Skeletal muscle tissue (tissue), 4 donors: ENCODE data around the gene PAFAH2. TPM values are rescaled to one million over a fixed set of nuclear protein-coding genes. Genes with fewer than 3 reads are reported as not detected.

Experiments
- H3K27ac ChIP-seq: one replicate; pipeline ENCODE4 v1.7.0; 2013; ENCODE audit warnings: mild to moderate bottlenecking, low read depth, low read length, inconsistent platforms
- H3K27me3 ChIP-seq, 3 donors: one replicate each; pipeline ENCODE4 v1.7.0; 2013; ENCODE audit warnings: low read length in 3 of 3; ENCODE audit not compliant: control insufficient read depth in 3 of 3, insufficient read depth in 3 of 3
- H3K36me3 ChIP-seq, 3 donors: one replicate each; pipeline ENCODE4 v1.7.0; 2013; ENCODE audit warnings: low read length in 3 of 3; ENCODE audit not compliant: control insufficient read depth in 3 of 3, insufficient read depth in 3 of 3
- H3K4me1 ChIP-seq, 3 donors: one replicate each; pipeline ENCODE4 v1.7.0; 2013; ENCODE audit warnings: low read length in 3 of 3, mild to moderate bottlenecking in 3 of 3; ENCODE audit not compliant: control insufficient read depth in 3 of 3, insufficient read depth in 3 of 3
- H3K4me3 ChIP-seq, 3 donors: one replicate each; pipeline ENCODE4 v1.7.0; 2013; ENCODE audit warnings: low read length in 3 of 3
- H3K9ac ChIP-seq, 3 donors: one replicate each; pipeline ENCODE4 v1.7.0; 2013; ENCODE audit warnings: low read length in 3 of 3, mild to moderate bottlenecking in 3 of 3, moderate library complexity in 2 of 3, low read depth in 1 of 3
- H3K9me3 ChIP-seq, 3 donors: one replicate each; pipeline ENCODE4 v1.7.0; 2013; ENCODE audit warnings: low read length in 3 of 3; ENCODE audit not compliant: control insufficient read depth in 3 of 3
- total RNA-seq: library from RNA; depleted of rRNA; stranded (reverse); fragments of >200 nt; gene quantifications from one replicate; pipeline ENCODE4 v1.2.3, GENCODE V29; 2014
- donor health status: Osteomylitis.

PAFAH2 gene
- total RNA-seq, 1 donor from 2014 or later: 33.9 TPM

DNA sequence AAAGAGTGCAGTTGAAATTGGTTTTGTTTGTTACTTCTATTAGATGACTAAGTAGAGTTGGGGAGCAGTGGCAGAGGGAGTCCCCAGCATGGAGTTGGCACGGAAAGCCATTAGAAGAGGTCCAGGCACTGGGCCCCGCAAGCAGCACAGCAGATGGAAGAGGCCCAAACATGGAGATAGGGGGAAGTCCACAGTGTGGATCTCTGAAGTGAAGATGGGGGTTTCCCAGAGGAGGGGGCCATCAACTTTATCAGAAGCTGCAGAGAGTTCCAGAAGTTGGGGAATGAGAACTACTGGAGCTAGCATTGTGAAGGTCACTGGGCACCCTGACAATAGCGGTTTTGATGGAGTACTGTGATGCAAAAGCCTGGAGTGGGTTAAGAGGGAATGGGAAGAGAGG, 30.6 kb downstream of the PAFAH2 start:
- peaks cover 31 to 49% (median 41%) of the 10 kb centered on the region in 3 donors for H3K36me3 ChIP-seq
- H3K27ac ChIP-seq: no peak overlapping the region
- no peak overlapping the region for H3K9ac ChIP-seq
- no peak overlapping the region for H3K4me3 ChIP-seq
- H3K27me3 ChIP-seq: no peaks in the 10 kb centered on the region
- H3K9me3 ChIP-seq: no peaks in the 10 kb centered on the region
- no peaks in the 10 kb centered on the region for H3K4me1 ChIP-seq

DNA sequence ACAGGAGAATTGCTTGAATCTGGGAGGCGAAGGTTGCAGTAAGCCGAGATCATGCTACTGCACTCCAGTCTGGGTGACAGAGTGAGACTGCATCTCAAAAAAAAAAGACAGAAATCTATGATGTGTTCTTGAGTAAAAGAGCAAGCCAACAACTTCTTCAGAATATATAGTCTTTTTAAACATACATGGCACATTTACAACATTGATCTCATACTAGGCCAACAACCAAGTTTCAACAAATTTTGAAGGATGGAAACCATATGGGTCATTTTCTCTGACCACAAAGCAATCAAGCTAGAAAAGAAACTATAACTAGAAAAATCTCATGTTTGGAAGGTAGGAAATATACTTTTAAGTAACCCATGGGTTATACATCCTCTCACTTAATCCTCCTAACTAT, 38.3 kb downstream of the PAFAH2 start:
- Histone ChIP-seq H3K36me3 (peaks cover 40 to 50% (median 47%) of the 10 kb centered on the region in 3 donors), H3K4me1 (no peaks in the 10 kb centered on the region), H3K27ac (no peak overlapping the region), H3K27me3 (no peaks in the 10 kb centered on the region), H3K9me3 (no peaks in the 10 kb centered on the region), H3K4me3 (no peak overlapping the region), H3K9ac (no peak overlapping the region)

DNA sequence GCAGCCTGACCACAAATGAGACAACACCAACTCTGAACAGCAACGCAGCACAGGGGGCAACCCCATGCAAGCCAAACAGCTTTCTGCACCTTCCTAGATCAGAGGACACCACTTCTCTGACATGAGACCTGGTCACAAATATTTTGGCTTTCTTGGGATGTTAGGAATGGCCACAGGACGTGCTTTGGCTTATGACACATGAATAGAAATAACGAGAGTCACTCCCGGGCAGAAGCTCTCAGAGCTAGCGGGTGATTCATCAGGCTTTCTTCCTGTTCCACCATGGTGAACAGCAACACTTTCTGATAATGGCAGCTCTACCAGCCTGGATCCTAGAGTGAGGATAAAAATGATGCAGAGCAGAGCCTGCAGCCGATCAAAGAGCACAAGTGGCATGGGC, 39.4 kb downstream of the PAFAH2 start:
- Histone ChIP-seq H3K36me3 (peaks cover 36 to 46% (median 41%) of the 10 kb centered on the region in 3 donors), H3K27ac (no peak overlapping the region), H3K4me1 (no peaks in the 10 kb centered on the region), H3K9me3 (no peaks in the 10 kb centered on the region), H3K27me3 (no peaks in the 10 kb centered on the region), H3K4me3 (no peak overlapping the region), H3K9ac (no peak overlapping the region)

DNA sequence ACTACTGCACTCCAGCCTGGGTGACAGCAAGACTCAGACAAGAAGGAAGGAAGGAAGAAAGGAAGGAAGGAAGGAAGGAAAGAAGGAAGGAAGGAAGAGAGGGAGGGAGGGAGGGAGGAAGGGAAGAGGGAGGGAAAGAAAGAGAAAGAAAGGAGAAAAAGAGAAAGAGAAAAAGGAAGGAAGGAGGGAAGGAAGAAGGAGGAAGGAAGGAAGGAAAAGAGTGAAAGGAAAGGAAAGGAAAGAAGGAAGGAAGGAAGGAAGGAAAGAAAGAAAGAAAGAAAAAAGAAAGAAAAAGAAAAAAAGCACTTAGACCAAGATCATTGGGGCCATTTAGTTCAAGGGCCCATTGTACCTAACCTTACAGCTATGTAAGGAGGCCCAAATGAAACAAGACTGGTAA, 42.3 kb downstream of the PAFAH2 start:
- Histone ChIP-seq H3K27ac (no peak overlapping the region), H3K27me3 (no peaks in the 10 kb centered on the region), H3K4me3 (no peak overlapping the region), H3K4me1 (peaks cover 0 to 2% (median 0%) of the 10 kb centered on the region in 3 donors), H3K9me3 (no peaks in the 10 kb centered on the region), H3K36me3 (peaks cover 16 to 24% (median 21%) of the 10 kb centered on the region in 3 donors), H3K9ac (no peak overlapping the region)

DNA sequence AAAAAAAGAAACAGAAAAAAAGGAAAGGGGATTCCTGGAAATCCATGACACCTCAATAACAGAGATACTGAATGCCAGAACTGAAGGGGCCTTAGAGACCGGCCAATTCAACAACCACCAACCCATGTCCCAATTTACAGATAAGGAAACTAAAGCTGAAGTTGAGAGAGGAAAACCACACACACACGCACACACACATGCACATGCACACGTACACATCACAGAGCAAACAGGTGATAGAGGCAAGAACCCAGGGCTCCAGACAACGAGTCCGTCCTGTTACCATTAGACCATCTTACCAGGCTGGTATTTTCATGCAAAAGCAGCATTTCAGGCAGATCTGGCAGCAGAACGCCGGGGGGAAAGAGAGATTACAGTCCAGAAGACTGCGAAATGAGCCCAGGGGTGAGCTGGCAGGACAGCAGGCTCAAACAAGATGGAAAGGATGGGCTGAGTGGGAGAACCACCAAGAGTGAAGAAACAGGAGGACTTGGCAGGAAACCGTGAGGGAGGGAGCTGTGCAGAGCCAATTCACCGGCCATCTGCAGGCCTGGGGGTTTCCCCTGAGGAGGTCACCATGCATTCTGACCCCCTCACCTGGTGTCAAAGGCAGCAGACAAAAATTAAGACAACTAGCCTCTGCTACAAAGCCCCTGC, 43.5 kb downstream of the PAFAH2 start:
- Histone ChIP-seq H3K27me3 (no peaks in the 10 kb centered on the region), H3K9me3 (no peaks in the 10 kb centered on the region), H3K9ac (no peak overlapping the region), H3K27ac (no peak overlapping the region), H3K4me1 (peaks cover 0 to 2% (median 0%) of the 10 kb centered on the region in 3 donors), H3K4me3 (no peak overlapping the region), H3K36me3 (peaks cover 10 to 14% (median 13%) of the 10 kb centered on the region in 3 donors)

DNA sequence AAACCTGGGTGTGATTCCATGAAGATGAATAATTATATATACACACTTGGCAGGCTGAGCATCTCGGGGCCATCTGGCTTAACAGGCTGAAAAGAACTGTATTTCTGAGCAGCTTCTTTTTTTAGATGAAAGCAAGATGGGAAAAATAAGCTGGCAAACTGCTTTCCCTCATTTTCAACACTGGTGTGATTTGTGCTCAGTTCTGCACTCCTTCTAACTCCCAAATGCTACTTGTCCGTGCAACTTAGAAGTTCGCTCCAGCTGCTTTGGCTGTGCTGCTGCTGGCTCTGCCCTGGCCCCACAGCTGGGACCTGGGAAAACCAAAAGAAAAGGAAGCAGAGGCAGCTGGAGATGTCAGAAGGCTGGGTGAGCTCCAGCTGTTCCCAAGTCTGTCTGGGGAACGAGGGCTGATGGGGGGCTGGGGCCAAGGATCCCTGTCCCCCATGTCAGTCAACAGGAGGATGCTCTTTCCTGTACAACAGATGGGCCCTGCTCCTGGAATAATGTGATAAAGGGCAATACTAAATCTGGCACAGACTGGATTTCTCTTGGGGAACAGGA, 44.9 kb downstream of the PAFAH2 start:
- Histone ChIP-seq H3K4me1 (peaks cover 0 to 2% (median 0%) of the 10 kb centered on the region in 3 donors), H3K36me3 (peaks cover 0 to 5% (median 0%) of the 10 kb centered on the region in 3 donors), H3K27me3 (no peaks in the 10 kb centered on the region), H3K27ac (no peak overlapping the region), H3K9me3 (no peaks in the 10 kb centered on the region), H3K9ac (no peak overlapping the region), H3K4me3 (no peak overlapping the region)

DNA sequence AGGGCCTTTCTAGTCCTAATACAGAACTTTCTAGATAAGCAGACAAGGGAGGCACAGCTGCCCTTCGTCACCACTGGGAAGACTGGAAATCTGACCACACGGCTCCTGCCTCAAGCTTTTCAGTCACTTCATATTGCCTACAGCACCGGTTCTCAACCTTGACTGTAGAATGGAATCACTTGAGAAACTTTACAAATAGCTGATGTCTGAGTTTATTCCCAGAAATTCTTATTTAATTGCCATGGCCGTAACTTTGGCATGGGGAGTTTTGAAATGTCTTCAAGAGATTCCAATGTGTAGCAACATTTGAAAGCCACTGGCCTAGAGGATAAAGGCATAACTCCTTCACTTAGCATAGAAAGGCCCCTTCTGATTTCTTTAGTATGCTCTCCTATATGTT, 49.2 kb downstream of the PAFAH2 start:
- H3K4me3 ChIP-seq: no peak overlapping the region
- H3K9ac ChIP-seq: no peak overlapping the region
- no peaks in the 10 kb centered on the region for H3K27me3 ChIP-seq
- no peak overlapping the region for H3K27ac ChIP-seq
- H3K4me1 ChIP-seq: peaks cover 0 to 2% (median 0%) of the 10 kb centered on the region in 3 donors
- no peaks in the 10 kb centered on the region for H3K9me3 ChIP-seq
- no peaks in the 10 kb centered on the region for H3K36me3 ChIP-seq

DNA sequence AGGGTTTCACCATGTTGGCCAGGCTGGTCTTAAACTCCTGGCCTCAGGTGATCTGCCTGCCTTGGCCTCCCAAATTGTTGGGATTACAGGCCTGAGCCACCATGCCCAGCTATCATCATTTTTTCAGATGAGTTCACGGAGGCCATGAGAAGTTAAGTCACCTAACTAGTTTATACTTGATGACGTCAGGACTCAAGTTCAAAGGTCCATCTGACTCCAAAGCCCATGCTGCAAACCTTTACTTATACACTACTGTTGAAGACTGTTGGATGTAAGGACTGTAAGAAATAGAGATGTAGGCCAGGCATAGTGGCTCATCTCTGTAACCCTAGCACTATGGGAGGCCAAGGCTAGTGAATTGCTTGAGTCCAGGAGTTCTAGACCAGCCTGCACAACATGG, 50.8 kb downstream of the PAFAH2 start:
- Histone ChIP-seq H3K9me3 (no peaks in the 10 kb centered on the region), H3K9ac (no peak overlapping the region), H3K4me3 (no peak overlapping the region), H3K36me3 (no peaks in the 10 kb centered on the region), H3K27me3 (no peaks in the 10 kb centered on the region), H3K4me1 (no peaks in the 10 kb centered on the region), H3K27ac (no peak overlapping the region)

DNA sequence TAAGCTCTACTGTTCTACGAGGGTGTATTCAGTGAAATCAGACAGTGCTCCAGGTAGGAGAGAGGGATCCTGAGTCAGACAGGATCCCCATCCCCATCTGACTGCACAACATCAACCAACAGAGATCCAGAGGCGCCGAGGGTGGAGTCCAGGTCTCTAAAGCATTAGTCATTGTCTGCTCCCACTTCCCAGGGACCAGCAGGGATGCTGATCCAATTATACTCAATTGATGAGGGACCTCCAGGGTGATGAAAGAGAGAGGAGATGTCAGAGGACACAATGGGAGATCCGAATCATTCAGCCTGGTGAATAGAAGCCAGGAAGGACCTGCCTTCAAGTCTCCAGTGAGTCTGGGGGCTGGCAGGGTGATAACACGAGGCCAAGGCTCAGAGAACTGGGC, 52.1 kb downstream of the PAFAH2 start:
- no peak overlapping the region for H3K27ac ChIP-seq
- no peaks in the 10 kb centered on the region for H3K27me3 ChIP-seq
- H3K4me1 ChIP-seq: no peaks in the 10 kb centered on the region
- no peaks in the 10 kb centered on the region for H3K36me3 ChIP-seq
- no peak overlapping the region for H3K4me3 ChIP-seq
- H3K9me3 ChIP-seq: no peaks in the 10 kb centered on the region
- H3K9ac ChIP-seq: no peak overlapping the region

DNA sequence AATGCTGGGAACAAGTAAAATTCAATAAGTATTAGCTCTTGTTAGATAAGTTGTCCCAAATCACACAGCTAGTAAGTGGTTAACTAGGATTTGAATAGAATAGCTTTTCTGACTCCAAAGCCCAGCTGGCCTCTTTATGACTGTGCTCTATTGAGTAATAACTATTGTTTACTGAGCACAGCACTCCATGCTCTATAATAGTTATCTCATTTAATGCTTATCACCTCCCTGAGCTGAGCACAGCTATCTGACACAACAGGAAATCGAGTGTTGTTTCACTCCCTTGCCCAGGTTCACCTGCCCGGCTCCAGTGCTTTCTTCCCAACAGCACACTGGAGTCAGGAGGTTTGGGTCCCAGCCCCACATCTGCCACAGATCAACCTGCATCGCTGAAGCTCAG, 52.9 kb downstream of the PAFAH2 start:
- Histone ChIP-seq H3K4me3 (no peak overlapping the region), H3K27me3 (no peaks in the 10 kb centered on the region), H3K9ac (no peak overlapping the region)

More for the DNA sequence above, 52.9 kb downstream of the PAFAH2 start:
- Histone ChIP-seq H3K36me3 (no peaks in the 10 kb centered on the region), H3K9me3 (no peaks in the 10 kb centered on the region), H3K27ac (no peak overlapping the region), H3K4me1 (no peaks in the 10 kb centered on the region)
